Mesodermal cell (in vitro differentiated cells): Measurements from ENCODE around the gene PCSK6.

Experiments
- H3K27ac ChIP-seq: 2 replicates; pipeline ENCODE4 v1.7.0; 2013; ENCODE audit warnings: mild to moderate bottlenecking, low read depth, low read length, moderate library complexity; ENCODE audit not compliant: severe bottlenecking
- H3K36me3 ChIP-seq: 2 replicates; pipeline ENCODE4 v1.7.1; 2013; ENCODE audit warnings: mild to moderate bottlenecking, low read length, moderate library complexity; ENCODE audit not compliant: control insufficient read depth, insufficient read depth
- H3K4me1 ChIP-seq: one replicate; pipeline ENCODE4 v1.7.1; 2013; ENCODE audit warnings: mild to moderate bottlenecking, low read length; ENCODE audit not compliant: insufficient read depth, control insufficient read depth, poor library complexity, severe bottlenecking
- H3K4me3 ChIP-seq: 2 replicates; pipeline ENCODE4 v1.7.0; 2013; ENCODE audit warnings: low read length, control low read depth, mild to moderate bottlenecking; ENCODE audit not compliant: insufficient read depth, poor library complexity, severe bottlenecking; ENCODE audit errors: extremely low read depth
- H3K9me3 ChIP-seq: 2 replicates; pipeline ENCODE4 v1.7.1; 2013; ENCODE audit warnings: mild to moderate bottlenecking, low read length, moderate library complexity; ENCODE audit not compliant: control insufficient read depth
- WGBS, 2 experiments: methylation state at CpG; one replicate each; pipeline ENCODE4 v1.1.5; 2013; ENCODE audit warnings: missing lambda C conversion rate in 2 of 2; ENCODE audit not compliant: insufficient coverage in 2 of 2; 5-methylcytosine and 5-hydroxymethylcytosine counted together

Gene PCSK6

DNA sequence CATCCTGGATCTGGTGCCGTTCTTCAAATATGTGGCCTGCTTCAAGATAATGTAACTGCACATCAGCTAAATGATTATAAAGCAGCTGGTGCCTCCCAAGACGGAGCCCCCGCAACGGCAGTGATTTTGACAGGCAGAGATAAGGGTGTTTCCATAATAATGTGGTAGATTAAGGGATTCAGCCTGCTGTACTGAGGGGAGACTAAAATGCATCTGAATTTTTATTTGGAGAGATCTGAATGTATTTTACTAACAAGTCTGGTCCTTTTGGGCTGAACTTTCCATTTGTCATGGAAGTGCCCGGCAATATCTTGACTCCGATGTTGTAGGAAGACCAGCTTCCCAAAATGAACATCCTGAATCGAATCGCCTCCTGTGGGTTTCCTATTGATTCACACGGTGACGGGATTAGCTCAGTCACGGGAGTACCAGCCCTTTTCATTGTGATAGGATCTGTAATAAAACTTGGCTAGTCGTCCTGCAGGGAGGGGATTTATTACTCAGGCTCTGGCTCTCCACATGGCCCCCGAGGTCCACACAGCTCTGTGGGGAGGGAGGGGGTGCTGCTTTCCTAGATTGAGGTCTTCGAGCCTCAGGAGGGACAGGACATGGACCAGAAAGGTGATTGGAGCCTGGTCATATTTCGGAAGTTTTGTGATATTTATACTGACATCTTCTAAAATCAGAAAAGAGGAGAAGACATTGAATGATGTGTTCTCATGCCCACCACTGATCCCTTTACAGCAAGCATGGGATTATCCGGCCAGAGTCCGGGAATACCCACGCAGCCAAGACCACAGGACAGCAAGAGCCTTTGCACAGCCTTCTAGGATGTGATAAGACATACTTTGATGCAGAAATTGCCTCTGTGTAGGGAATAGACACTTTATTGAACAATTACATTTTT, 2.5 kb upstream of the PCSK6 start:
- WGBS, 2 experiments, result 84 to 91% methylated on average over 14 to 15 of the region's 18 CpGs

DNA sequence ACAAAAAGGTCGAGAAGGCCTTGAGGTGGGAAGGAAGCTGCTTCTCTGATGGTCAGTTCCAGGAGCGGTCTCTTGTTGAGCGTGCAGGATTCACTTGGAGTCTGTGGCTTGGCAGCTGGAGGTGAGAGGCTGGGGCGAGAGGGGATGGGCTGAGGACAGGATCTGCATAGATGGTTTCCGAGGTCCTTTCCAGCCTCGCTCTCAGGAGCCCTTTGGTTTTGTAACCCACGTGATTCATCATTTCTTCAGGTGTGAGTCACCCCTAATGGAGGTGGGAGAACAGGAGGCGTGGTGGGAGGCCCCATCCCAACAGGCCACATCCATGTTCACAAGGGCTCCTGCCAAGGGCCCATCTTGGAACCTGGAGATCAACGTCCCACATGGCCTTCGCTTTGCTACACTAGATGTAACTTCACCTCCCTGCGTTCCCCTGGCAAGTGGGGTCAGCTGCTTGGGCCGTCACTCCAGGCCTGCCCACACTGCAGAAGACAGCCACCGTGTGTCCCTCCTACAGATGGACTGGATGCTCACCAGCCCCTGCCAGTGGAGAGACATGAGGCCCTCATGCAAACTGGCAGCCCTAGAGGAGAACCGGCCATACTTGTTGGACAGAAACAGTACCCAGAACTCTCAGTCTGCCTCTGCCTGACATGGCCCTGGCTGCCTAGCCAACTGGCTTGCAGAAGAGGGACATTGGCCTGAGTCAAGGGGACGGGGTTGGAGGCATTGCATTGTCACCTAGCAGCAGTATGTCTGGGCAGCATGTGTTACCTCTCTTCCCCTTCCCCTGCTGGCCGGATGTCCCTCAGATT, 1.6 kb upstream of the PCSK6 start:
- H3K27ac ChIP-seq, result no peak overlapping the region
- H3K4me1 ChIP-seq, result no peaks in the 10 kb centered on the region
- WGBS, 2 experiments, result 94 to 95% methylated on average over 14 of the region's 16 CpGs
- no peak overlapping the region for H3K4me3 ChIP-seq
- H3K9me3 ChIP-seq, result no peaks in the 10 kb centered on the region
- H3K36me3 ChIP-seq, result no peaks in the 10 kb centered on the region

More for the DNA sequence above, 2.5 kb upstream of the PCSK6 start:
- Histone ChIP-seq H3K4me1 (no peaks in the 10 kb centered on the region), H3K27ac (no peak overlapping the region), H3K36me3 (no peaks in the 10 kb centered on the region), H3K9me3 (no peaks in the 10 kb centered on the region), H3K4me3 (no peak overlapping the region)

DNA sequence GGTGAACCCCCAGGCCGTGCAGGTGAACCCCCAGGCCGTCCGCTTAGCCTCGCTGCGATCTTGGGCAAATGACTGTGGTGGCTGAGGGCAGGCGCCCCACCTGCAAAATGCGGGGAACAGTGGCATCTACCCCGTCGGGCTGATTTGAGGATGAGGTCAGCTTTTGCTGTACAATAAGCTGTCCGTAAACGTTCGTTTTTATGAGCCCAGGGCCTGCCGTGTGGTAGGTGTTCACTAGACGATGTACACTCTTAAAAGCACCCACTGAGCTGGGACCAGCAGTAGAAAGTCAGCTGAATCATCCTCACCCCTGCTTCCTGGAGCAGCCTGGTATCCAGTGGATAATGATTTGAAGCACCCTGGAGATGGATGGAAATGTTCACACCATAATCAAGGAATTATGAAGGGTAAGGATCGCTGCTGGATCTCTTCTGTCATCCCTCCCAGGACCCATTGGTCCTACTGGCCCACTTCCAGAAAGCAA, 943 bp upstream of the PCSK6 start:
- WGBS, 2 experiments, result 96 to 98% methylated on average over 14 of the region's 15 CpGs
- H3K36me3 ChIP-seq, result no peaks in the 10 kb centered on the region
- no peak overlapping the region for H3K27ac ChIP-seq
- H3K9me3 ChIP-seq, result no peaks in the 10 kb centered on the region
- no peak overlapping the region for H3K4me3 ChIP-seq
- no peaks in the 10 kb centered on the region for H3K4me1 ChIP-seq

DNA sequence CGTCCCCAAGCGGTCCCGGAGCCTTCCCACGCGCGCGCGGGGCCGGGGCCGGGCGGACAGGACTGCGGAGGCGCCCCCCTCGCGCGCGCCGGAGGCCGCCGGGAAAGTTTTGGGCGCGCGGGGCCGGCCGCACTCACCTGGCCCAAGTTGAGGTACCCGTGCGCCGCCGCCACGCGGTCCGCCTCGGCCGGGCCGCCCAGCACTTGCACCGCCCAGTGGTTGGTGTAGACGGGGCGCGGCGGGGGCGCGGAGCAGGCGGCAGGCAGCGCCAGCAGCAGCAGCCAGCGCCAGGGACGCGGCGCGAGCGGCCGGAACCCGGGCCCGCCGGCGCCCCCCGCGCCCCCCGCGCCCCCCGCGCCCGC, 289 bp downstream of the PCSK6 start:
- WGBS, 2 experiments, result 0% methylated on average over 3 to 20 of the region's 62 CpGs
- H3K4me3 ChIP-seq, result peak overlapping the region; percentile 18

DNA sequence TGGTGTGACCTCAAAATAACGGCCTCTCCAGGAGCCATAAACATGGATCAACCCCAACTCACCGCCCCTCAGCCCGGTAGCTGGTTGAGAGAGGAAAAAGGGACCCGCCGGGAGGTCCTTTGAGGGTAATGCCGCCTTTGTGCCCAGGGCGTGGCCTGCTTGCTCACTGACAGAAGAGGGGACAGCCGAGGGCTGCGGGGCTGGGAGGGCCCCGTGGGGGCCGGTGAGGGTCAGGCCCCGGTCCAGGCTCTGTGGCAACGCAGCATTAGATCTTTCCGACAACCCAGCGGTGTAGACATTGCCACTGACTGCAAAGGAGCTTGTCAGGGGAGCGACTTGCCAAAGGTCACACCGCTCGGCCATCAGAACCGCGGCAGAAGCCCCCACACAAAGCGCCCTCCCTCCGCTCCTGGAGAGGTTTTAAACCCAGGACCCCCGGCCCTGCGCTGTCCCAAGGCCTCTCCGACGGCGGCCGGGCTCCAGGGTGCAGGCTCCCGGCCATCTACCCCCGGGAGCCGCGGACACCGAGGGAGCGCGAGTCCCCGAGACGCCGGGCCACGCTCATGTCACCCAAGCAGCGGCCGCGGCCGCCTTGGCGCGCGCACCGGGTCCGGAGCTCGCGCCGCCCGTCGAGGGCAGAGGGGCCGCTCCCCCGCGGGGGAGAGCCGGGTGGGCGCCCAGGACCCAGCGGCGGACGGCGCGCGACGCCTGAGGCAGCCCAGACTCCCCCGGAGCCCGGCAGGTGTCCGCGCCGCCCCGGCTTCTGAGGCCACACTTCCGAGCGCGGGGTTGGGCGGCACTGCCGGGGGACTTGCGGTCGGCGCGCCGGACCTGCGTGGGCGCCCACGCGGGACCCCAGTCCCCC, 975 bp downstream of the PCSK6 start:
- no peaks in the 10 kb centered on the region for H3K36me3 ChIP-seq

More for the DNA sequence above, 289 bp downstream of the PCSK6 start:
- Histone ChIP-seq H3K36me3 (no peaks in the 10 kb centered on the region), H3K27ac (no peak overlapping the region), H3K9me3 (no peaks in the 10 kb centered on the region), H3K4me1 (no peaks in the 10 kb centered on the region)

DNA sequence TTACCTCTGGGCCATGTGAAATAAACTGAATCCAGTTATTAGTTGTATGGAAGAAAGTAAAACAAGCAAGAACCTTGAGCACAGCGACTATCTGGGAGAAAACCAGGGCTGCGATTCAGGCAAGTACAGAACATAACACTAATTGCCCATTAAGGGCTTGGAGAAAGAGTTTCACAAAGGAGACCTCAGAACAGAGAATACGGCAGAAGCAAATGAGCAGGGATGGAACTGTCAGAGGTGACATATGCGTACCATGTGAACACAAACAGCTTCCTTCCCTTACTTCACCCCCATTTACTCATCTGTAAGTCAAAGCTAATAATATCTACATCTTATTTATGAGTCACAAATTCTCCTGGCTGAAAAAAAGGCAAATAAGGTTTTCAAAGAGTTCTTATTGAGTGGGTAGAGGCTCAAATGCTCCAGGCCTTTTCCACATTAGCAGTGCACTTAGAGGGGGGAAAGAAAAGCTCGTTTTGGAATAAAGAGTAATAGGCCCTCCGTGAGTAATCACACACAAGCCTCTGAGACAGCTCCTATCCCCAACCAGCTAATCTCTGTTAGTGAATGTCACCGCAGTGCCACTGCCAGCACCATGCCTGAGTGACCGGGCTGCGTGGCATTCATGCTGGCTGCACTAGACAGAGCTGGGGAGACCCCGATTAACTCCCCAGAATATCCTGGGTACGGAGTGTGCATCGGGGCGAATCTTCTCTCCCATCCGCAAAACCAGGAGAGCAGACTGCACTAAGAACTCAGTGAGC, 2.6 kb downstream of the PCSK6 start:
- no peaks in the 10 kb centered on the region for H3K9me3 ChIP-seq
- no peaks in the 10 kb centered on the region for H3K36me3 ChIP-seq
- 93 to 94% methylated on average over 9 to 13 of the region's 14 CpGs for WGBS, 2 experiments
- no peak overlapping the region for H3K27ac ChIP-seq
- H3K4me1 ChIP-seq, result no peaks in the 10 kb centered on the region
- H3K4me3 ChIP-seq, result no peak overlapping the region

More for the DNA sequence above, 975 bp downstream of the PCSK6 start:
- WGBS, 2 experiments, result 3 to 4% methylated on average over 49 to 51 of the region's 85 CpGs
- H3K4me3 ChIP-seq, result peak overlapping the region; percentile 9
- H3K4me1 ChIP-seq, result no peaks in the 10 kb centered on the region
- no peaks in the 10 kb centered on the region for H3K9me3 ChIP-seq
- no peak overlapping the region for H3K27ac ChIP-seq

DNA sequence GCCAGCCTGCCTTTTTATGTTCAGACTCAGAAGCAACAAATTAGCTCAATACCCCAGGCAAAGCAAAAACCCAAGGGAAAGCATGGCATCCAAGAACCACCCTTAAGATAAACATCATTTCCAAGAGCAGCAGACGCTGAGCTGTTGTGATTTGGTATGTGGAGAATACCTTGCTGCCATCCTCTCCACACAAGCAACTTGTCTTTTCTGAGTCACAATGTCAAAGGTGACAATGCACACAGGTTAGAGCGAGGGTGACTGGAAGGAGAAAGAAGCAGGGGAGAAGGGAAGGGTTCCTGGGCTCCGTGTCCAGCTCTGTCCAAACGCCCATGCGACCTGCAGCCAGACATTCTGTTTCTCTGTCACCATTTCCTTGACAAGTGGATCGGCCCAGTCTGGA, 6.0 kb downstream of the PCSK6 start:
- H3K9me3 ChIP-seq, result no peaks in the 10 kb centered on the region
- H3K27ac ChIP-seq, result no peak overlapping the region
- H3K4me1 ChIP-seq, result peaks cover 12% of the 10 kb centered on the region
- no peak overlapping the region for H3K4me3 ChIP-seq
- no peaks in the 10 kb centered on the region for H3K36me3 ChIP-seq
- WGBS, 2 experiments, result 90 to 92% methylated on average over 5 of the region's 6 CpGs

DNA sequence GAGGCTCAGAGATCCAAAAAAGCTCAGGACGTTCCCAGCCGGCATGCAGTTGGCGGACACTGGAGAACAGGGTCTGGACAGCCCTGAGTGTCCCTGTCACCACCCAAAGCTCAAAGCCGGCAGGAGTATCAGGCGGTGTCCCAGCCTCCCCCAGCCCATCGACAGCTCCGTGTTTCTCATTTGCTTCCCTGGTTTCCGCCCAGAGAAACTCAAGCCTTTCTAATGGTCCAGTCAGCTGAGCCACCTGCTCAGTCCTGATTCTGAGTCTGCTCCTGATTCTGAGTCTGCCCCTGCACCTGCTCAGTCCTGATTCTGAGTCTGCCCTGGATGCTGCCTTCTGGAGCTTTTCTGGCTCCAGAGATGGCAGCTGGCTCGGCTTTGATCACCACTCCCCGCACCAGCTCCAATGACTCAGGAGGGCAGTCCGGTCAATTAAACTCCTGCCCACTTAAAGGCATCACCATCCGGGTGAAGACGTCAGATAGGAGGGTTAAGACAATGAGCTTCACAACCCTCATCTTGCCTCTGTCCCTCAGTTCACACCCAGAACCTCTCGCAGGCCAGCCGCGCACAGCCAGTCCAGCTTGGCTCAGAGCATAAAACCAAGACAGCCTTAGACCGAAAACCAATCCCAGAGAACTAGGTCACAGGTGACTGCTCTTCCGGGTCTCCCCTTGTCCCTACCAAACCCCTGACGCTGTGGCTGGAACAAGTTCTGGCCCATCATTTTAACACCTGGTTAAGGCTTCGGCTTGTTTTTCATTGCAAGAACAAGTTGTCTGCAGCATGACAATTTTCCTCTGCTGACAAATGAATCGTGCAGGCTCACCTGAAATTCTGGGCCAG, 6.8 kb downstream of the PCSK6 start:
- Histone ChIP-seq H3K4me3 (no peak overlapping the region), H3K9me3 (no peaks in the 10 kb centered on the region), H3K27ac (no peak overlapping the region), H3K4me1 (peaks cover 17% of the 10 kb centered on the region), H3K36me3 (no peaks in the 10 kb centered on the region)
- 93 to 94% methylated on average over 18 to 21 of the region's 21 CpGs for WGBS, 2 experiments

DNA sequence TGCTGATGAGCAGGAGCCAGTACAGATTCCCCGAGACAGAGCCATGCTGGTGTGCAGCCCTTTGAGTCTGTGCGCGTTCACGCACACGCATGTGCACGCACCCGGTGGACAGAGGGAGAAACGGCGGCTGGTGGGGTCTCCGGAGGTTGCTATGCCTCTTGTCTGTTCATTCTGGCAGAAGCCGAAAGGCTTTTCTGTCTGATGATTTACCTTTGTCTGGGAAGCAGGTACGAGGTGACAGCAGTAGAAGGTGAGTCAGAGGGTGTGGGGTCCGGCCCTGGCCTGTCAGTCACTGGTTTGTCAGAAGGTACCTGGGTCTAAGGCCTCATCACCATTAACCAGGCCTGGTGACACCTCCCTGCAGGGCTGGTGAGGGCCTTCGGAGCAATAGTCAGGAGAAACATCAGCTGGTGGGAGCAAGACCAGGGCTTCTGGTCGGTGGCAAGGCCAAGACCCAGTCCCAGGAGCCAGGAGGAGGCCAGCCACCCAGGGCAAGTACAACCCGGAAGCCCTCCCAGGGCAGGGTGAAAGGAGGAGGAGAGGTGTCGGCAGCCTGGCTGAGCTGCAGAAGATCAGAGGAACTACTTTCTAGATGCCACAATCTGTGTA, 7.5 kb downstream of the PCSK6 start:
- no peak overlapping the region for H3K4me3 ChIP-seq
- H3K9me3 ChIP-seq, result no peaks in the 10 kb centered on the region
- H3K27ac ChIP-seq, result no peak overlapping the region
- H3K36me3 ChIP-seq, result no peaks in the 10 kb centered on the region
- 89 to 94% methylated on average over 15 to 17 of the region's 17 CpGs for WGBS, 2 experiments
- H3K4me1 ChIP-seq, result peaks cover 20% of the 10 kb centered on the region
